HG02885 (cell line): ENCODE measurements around the gene MIF.

Experiments
- ATAC-seq: cut with Tn5 transposase; IDR thresholded peaks from one replicate; pipeline ENCODE4 v1.9.1; 2021; ENCODE audit warnings: mild to moderate bottlenecking; ENCODE audit not compliant: unreplicated experiment, poor library complexity

The MIF gene

DNA sequence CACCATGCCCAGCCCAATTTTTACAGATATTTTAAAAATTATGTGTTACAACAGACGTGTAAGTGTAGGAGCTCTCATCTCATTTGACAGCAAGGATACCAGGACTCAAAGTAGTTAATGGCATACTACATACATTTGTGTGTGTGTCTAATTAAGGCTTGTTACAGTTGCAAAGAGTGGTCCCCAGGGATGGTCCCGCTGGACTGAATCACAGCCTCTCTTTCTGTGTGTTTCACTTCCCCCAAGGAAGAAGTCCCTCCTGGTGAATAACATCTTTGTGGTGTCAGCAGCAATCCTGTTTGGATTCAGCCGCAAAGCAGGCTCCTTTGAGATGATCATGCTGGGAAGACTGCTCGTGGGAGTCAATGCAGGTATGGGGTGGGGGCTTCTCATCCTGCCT, 19.3 kb upstream of the MIF start:
- ATAC-seq = no peak

GRCh38 chr22:23875801-23876200, 18.4 kb upstream of the MIF start:
- no peak for ATAC-seq

- ATAC-seq = no peak
Measured at GRCh38 chr22:23877566-23877965, 16.6 kb upstream of the MIF start.

DNA sequence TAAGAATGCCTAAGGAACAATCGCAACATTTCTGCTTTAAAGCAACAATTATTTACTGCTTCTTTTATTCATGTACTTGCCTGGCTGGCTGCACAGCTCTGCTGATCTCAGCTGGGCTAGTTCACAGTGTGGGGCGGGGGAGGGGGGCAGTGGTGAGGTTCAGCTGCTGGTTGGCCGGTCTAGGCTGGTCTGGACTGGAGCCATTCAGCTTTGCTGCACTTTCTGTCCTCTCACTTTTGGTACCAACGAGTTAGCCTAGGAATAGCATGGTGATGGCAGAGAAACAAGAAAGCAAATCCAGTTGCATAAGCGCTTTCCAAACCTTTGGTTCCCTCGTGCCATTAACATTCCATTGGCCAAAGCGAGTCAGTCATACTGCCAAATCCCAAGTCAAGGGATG, 16.0 kb upstream of the MIF start:
- no peak for ATAC-seq

GRCh38 chr22:23882370-23882769, 11.8 kb upstream of the MIF start:
- ATAC-seq = no peak

- ATAC-seq = no peak
Measured at GRCh38 chr22:23883658-23884057, 10.5 kb upstream of the MIF start.

DNA sequence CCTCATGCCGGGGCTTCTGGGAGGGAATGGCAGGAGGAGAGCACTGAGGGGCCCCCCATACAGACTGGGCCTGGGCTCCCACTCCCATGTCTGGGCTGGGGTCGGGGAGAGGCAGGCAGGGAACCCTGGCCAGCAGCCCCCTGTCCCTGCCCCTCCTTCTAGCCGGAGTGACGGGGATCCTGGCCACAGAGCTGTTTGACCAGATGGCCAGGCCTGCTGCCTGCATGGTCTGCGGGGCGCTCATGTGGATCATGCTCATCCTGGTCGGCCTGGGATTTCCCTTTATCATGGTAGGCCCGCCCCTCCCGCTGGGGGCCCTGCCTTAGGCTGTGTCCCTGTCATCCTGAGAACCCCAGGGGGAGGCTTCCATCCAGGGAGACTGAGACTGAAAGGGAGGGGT, 10.0 kb upstream of the MIF start:
- ATAC-seq = no peak

- ATAC-seq = no peak
Measured at GRCh38 chr22:23888615-23889401, 5.4 kb upstream of the MIF start.

- ATAC-seq = no peak
Measured at GRCh38 chr22:23889620-23890019, 4.6 kb upstream of the MIF start.

- ATAC-seq = no peak
Measured at GRCh38 chr22:23891726-23892125, 2.5 kb upstream of the MIF start.

DNA sequence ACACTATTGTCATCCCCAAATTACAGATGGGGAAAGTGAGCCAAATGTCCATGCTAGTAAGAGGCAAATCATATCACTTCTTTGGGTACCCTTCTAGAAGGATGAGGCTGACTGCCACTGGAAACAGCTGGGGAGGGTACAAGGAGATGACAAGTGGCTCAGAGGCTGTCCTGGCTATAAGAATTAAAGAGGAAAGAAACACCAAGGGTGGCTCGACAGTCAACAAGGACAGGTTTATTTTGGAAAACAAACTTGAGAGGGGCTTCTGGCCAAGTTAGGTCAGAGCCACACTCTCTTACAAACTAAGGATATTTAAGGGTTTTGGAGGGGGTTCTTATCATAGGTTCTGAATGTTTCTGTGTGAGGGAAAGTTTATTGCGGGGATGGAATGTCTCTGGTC, 2.1 kb upstream of the MIF start:
- no peak for ATAC-seq

- no peak for ATAC-seq
Measured at GRCh38 chr22:23892706-23893105, 1.5 kb upstream of the MIF start.

GRCh38 chr22:23893121-23893944, 850 bp upstream of the MIF start:
- ATAC-seq = no peak

GRCh38 chr22:23894710-23895598, 771 bp downstream of the MIF start:
- ATAC-seq = peak; percentile 28

DNA sequence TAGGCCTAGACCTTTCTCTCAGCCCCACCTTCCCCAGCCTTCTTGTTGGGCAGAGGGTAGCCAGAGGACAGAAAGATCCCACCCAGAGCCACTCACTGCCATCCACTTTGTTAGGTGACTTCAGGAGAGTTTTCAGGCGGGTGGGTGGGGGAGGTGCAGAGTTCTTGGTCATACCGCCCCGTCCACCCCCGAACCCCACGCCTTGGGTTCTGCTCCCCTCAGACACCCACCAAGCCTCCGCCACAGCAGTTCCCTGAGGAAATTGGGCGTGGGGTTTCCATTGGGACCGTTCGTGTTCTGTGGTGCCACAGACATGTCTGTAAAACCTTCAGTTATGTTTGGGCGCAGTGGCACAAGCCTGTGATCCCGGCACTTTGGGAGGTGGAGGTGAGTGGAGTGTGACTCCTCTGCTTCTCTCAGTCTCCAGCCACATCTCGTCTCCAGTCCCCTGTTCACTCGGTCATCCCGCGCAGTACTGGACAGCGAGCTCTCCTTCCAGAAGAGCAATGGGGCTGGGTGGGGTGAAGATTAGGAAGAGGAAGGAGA, 1.5 kb downstream of the MIF start:
- ATAC-seq = no peak

- ATAC-seq = no peak
Measured at GRCh38 chr22:23896166-23896522, 2.0 kb downstream of the MIF start.

GRCh38 chr22:23896523-23897186, 2.5 kb downstream of the MIF start:
- ATAC-seq = no peak

- ATAC-seq = no peak
Measured at GRCh38 chr22:23897320-23897719, 3.1 kb downstream of the MIF start.

- no peak for ATAC-seq
Measured at GRCh38 chr22:23898006-23898974, 4.1 kb downstream of the MIF start.
